Measurements from ENCODE around the gene TULP3.

The TULP3 gene

DNA sequence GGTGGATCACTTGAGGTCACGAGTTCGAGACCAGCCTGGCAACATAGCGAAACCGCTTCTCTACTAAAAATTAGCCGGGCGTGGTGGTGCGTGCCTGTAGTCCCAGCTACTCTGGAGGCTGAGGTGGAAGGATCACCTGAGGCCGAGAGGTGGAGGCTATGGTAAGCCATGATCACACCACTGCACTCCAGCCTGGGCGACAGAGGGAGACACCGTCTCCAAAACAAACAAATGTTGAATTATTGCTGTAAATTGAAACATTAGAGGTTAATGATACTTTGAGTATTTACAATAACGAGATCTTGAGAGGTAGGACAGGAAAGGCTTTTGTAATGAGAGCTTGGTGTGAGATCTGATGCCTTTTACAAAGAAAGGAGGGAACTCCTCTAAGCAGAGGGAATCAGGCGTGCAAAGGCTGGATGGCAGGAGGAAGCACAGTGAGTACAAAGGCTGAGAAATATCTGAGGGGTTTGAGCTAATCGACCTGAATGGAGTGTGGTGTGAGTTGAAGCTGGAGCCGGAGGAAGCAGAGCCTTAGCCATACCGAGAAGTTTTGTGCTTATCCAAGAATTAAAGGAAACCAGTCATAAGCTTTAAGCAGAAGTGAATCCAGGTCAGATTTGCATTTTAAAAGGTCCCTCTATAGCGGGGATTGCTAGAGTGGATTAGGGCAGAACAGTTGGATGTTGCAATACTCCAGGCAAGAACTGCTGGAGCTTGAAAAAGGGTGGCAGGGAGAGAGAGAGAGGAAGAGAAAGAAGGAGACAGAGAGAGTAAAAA is 12.5 kb upstream of the TULP3 start:
- peak in 4 of 14 donors; percentile 12 to 27 (median 20) for DNase-seq

DNA sequence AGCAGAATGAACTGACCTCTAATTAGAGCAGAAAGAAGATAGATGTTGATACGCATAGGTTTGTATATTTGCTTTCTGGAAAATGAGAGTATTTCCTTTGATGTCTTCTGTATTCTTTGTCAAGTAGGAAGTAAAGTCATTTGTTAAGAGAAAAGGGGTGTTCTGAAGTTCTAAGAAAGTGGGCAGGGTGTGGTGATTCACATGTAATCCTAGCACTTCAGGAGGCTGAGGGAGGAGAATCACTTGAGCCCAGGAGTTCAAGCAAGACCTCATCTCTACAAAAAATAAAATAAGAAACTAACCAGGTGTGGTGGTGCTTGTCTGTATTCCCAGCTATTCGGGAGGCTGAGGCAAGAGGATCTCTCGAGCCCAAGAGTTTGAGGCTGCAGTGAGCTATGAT is 10.8 kb upstream of the TULP3 start:
- DNase-seq = no peak

DNA sequence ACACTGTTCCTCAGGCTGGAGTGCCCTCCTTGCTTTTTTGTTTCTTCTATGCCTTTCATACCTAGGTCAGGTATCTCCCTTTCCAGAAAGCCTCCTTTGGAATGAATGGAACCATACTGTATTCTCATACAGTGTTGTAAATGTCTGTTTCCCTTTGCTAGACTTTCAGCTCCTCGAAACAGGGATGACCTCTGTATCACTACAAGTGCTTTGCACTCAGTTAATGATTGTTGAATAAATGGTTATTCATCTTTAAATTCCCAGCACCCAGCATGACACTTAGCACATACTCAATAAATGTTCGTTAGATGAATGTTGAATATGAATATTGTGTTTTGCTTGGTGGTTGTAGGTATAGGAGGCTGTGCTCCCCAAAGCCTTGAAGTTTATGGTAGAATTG is 5.9 kb upstream of the TULP3 start:
- no peak for DNase-seq

DNA sequence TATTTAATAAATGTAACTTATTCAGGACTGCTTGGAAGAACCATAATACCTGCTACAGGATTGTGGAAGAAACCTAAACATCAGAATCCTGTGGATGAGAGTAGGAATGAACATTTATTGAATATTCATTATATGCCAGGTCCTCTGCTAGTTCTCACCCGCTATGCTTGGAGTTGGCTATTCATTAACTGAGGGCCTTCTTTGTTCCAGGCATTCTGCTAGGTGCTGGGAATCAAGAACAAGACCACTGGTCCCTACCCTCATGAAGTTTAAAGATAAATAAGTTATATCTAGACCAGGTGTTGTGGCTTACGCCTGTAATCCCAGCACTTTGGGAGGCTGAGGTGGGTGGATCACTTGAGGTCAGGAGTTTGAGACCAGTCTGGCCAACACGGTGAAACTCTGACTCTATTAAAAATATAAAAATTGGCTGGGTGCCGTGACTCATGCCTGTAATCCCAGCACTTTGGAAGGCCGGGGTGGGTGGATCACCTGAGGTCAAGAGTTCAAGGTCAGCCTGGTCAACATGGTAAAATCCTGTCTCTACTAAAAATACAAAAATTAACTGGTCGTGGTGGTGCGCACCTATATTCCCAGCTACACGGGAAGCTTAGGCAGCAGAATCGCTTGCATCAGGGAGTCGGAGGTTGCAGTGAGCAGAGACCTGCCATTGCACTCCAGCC is 3.8 kb upstream of the TULP3 start:
- no peak for DNase-seq

DNA sequence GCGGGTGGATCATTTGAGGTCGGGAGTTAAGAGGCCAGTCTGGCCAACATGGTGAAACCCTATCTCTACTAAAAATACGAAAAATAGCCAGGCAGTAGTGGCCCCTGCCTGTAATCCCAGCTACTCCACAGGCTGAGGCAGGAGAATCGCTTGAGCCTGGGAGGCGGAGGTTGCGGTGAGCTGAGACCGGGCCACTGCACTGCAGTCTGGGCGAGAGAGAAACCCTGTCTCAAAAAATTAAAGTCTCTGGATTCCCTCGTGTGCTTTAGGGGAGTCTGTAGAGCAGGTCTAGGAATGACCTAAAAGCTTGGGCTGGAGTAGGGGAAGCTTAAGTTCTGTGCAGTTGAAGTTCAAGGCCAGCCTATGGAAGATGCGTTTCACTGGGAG is 697 bp upstream of the TULP3 start:
- peak in 1 of 14 donors; percentile 30 for DNase-seq

DNA sequence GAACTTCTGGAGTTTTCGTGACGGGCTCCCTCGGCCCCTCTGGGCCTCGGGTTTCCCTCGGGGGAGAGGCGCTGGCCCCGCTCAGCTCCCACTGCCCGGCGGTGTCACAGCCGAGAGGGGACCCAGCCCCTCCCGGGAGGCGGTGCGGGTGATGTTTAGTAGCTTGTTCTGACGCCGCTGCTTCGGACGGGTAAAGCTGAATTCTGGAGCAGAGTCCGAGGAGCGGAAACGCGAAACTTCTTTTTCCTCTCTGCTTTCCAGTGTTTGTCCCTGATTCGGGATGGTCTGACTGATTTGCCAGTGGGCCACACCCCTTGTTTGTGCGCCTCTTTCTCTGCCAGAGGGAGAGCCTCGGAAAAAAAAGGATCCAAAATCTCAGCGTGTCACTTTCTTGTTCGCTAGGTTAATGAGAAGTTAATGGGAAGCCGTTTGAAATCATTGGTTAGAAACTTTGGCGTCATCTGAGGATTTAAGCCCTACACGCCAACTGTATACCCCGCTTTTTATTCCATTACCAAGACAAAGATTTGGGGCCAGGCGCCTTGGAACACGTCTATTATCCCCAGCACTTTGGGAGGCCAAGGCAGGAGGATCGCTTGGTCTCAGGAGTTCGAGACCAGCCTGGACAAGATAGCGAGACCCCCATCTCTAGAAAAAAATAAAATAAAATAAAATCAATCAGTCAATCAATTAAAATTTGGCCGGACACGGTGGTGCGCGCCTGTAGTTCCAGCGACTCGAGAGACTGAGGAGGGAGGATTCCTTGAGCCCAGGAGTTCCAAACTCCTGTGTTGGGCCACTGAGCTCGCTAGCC is 756 bp downstream of the TULP3 start:
- peak in 12 of 14 donors; percentile 59 to 82 (median 70) for DNase-seq

DNA sequence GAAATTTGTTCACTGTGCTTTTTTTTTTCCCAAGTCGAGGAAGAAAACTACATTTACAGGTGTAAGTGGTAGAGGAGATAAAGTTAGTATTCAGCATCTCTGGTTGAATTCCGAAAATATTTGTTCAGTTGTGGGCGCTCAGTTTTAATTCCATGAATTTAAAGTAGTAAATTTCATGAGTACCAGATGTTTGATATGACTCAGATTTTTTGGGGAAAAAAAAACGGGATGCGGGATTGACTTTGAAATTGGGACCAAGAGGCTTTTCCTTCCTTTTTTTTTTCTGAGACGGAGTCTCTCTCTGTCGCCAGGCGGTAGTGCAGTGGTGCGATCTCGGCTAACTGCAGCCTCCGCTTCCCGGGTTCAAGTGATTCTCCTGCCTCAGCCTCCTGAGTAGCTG is 1.6 kb downstream of the TULP3 start:
- DNase-seq = no peak

DNA sequence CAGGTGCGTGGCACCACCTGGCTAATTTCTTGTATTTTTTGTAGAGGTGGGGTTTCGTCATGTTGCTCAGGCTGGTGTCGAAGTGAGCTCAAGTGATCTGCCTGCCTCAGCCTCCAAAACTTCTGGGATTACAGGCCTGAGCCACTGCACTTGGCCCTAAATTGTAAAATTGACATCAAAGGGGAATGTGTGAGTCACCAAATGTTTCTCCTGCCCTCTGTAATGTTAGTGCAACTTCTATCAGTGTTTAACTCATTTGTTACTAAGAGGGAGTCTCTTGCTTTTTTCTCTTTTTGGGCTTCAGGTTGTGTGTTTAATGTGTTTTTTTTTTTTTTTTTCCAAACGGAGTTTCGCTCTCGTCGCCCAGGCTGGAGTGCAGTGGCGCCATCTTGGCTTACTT is 2.3 kb downstream of the TULP3 start:
- peak in 1 of 14 donors; percentile 16 for DNase-seq

DNA sequence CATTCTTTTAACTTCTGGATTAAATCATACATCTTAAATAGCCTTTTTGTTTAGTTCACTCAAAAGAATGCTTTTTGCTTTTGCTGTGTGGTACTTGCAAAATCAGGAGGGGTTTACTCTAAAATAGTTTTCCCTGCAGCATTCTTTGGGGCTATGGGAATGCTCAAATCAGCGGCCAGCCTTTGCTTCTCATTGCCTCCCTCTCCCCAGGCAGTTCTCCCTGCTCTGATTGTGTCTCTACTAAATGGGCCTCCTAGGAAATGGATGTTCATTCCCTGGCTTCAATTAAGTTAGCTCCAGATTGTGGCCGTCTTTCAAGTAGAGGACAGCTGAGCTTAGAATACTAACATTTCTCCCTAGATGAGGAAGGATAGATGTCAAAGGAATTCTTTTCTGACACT is 4.4 kb downstream of the TULP3 start:
- peak in 1 of 14 donors; percentile 16 for DNase-seq

DNA sequence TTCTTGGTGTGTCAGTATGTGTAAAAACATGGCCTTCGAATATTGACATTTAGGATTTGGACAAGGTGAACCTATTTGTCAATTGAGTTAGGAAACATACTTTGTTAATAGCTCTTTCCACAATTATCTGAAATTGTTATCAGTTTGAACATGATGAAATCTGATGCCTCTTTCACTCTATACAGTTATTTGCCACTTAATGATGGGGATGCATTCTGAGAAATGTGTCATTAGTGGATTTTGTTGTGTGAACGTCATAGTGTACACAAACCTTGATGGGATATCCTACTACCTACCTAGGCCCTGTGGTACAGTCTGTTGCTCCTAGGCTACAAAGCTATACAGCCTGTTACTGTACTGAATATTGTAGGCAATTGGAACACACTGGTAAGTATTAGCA is 4.8 kb downstream of the TULP3 start:
- DNase-seq = no peak

DNA sequence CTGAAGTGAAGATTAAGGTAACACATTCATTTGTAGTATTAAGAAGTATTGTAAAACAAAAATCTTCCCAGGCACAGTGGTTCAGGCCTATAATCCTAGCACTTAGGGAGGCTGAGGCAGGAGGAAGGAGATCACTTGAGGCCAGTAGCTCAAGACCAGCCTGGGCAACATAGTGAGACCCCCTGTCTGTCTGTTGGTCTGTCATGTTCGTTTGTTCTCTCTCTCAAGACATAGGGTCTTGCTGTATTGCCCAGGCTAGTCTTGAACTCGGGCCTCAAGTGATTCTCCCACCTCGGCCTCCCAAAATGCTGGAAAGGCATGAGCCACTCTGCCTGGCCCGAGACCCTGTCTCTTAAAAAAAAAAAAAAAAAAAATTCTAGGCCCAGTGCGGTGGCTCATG is 6.7 kb downstream of the TULP3 start:
- no peak for DNase-seq

DNA sequence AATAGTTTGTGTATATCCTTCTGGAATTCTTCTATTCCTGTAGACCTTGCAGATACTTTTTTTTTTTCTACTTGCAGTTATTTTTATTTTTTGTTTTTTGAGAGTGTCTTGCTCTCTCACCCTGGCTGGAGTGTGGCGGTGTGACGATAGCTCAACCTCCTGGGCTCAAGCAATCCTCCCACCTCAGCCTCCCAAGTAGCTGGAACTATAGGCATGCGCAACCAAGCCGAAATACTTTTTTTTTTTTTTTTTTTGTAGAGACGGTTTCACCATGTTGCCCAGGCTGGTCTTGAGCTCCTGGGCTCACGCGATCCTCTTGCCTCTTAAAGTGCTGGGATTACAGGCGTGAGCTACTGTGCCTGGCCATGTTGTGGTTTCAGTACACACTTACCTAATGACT is 10.0 kb downstream of the TULP3 start:
- DNase-seq = no peak

DNA sequence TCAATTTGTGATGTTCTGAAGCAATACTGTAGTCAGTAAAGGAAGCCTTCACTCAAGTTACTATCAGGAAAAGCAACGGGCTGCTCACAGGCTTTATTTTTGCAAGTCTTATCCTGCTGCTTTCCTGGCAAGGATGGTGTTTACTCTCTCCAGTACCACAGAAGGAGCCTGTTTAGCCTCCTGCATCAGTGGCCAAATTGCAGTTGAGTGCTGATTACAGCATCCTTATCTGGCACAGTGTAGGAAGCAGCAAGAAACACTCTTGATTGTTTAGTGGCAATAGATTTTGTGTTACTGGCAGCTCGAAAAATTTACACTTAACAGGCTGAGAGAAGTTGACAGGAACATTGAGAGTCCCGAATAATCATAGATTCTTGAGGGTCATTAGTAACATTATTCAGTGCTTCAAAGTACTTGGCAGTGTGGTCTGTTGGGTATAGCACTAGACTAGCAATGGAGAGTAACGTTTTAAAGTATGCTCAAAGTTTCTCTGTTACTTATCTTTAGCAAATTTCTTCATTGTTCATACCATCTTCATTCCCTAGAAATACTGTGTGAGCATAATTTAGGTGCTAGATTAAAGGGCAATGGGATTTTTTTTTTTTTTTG is 11.7 kb downstream of the TULP3 start:
- DNase-seq = peak in 9 of 14 donors; percentile 4 to 98 (median 18)

DNA sequence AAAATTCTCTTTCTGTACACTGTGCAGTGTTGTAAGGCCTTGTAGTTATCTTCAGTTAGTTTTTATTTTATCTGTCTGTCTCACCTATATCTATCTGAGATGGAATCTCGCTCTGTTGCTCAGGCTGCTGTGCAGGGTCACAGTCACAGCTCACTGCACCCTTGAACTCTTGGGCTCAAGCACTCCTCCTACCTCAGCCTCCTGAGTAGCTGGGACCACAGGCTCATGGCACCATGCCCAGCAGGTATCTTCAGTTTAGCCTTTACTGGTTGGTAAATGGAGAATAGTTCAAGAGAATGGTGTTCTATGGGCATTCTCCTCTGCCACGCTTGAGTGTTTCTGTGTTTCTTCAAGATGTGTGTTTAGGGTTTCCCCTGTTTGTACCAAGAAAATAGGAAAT is 13.6 kb downstream of the TULP3 start:
- DNase-seq = peak in 1 of 14 donors; percentile 21

DNA sequence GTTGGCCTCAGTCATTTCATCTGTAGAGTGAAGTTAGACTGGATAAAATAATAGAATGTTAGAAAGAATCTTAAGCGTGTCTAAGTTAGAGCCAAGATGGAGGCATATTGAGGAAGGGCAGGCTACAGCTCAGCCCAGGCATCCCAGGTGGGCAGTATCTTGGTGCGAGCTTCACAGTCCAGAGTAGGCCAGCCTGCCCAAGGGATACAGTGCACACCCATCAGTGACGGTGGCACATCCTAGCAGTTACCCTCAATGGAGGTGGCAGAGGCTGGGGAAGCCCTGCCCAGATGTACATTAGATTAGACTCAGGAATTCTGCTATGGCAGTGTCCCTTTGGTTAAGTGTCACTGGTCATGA is 21.5 kb downstream of the TULP3 start:
- no peak for DNase-seq

DNA sequence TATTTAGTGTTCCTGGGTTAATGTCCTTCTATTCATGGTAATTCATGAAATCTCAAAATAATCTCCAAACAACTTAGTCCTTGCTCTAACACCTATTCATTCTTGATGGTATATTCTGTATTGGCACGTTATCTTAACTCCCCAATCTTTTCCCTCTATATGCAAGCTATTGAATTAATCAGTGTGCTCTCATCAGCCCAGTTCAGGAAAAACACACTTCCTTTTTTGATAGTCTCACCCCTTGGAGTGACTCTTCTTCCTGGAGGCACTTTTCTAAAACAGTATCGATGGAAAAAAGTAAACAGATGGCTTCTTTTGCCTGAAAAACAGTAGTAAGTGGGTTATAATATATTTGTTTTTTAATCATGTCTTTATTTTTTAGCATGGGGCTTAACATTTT is 28.6 kb downstream of the TULP3 start:
- DNase-seq = no peak

DNA sequence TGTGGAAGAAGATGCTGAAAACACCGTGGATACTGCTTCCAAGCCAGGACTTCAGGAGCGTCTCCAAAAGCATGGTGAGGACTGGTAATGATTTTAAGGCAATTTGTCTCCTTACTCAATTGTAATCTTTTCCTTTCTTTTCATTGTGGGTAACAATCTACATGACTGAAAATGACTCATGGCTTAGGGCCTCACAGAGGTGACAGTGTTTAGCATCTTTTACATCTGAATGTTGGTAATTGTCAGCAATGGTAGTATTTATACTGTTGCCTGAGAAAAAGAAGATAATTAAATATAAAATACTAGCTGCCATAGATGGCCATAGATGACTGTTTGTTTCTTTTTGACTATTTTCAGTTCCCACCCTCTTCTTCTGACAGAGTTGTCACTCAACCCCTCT is 31.6 kb downstream of the TULP3 start:
- no peak for DNase-seq

DNA sequence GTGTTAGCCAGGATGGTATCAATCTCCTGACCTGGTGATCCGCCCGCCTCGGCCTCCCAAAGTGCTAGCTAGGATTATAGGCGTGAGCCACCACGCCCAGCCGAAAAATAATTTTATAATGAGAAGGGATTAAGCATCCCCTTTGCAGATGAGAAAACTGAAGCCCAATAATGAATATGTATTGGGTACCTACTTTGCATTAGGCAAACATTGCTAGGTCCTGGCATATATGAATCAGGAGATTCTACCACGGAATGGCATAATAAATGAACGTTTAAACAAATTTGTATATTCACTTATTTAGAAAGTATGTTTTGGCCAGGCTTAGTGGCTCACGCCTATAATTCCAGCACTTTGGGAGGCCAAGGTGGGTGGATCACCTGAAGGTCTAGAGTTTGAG is 32.4 kb downstream of the TULP3 start:
- DNase-seq = no peak

DNA sequence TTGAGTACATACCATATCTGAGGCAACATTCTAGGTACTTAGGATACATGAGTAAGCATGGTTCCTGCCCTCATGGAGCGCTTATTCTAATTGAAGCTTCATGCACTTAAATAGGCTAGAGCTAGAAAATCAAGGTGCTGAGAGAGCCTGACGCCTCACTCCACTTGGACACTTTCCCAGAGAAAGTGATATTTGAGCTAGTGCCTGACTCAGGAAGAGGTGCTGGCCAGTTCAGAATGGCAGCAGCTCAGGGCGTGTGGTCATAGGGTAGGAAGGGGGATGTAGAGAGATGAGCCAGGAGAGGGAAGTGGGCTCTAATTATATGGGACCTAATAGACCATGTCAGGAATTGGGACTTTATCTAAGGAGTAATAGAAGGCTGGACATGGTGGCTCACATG is 33.3 kb downstream of the TULP3 start:
- DNase-seq = no peak

DNA sequence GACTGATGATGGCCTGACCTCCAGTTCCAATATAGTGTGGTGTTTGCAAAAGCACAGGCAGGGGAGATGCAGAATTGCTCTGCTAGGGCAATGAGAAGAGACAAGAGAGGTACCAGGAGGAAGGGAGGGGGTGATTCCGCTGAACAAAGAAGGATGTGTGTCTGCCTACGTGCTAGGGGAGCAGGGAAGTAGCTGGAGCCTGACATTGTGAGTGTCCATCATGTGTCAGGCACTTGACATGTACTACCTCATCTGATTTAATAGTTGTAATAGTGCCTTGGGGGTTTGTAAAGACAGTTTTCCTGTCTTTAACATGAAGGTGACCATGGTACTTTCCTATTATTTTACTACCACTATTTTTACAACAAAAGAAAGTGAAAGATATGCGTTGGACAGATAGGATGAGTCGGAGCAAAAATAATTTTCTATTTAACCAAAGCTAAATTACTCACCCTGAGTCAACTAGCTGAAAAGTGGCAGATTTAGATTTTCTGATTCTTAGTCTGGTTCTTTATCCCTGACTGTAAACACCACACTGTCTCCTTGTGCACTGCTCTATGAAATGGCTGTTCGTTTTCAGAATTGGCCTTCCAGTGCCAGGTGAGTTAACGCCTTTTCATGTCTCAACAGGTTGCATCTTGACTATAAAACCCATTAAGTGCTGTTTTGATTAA is 34.8 kb downstream of the TULP3 start:
- DNase-seq = no peak

DNA sequence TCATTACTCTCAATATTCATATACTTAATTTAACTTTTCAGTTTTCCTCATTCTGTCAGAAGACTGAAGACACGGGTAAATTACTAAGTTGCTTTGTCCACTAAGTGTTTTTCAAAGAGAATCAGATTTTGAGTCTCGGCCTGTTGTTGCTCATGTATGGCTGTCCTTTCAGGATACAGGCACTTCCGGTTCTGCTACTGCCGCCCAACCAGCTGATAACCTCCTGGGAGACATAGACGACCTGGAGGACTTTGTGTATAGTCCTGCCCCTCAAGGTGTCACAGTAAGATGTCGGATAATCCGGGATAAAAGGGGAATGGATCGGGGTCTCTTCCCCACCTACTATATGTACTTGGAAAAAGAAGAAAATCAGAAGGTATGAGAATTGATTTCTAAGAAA is 40.2 kb downstream of the TULP3 start:
- no peak for DNase-seq

DNA sequence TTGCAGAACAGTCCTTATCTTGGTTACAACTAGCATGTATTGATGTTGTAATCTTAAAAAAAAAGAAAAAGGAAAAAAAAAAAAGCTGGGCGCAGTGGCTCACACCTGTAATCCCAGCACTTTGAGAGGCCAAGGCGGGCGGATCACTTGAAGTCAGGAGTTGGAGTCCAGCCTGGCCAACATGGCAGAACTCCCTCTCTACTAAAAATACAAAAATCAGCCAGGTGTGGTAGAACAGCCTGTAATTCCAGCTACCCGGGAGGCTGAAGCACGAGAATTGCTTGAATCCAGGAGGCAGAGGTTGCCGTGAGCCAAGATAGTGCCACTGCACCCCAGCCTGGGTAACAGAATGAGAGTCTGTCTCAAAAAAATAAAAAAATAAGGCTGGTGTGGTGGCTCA is 42.9 kb downstream of the TULP3 start:
- DNase-seq = no peak

All from C1 segment of cervical spinal cord (tissue), 14 donors.